Activated T-helper 17 cell treated with anti-CD3 and anti-CD28 coated beads, Interleukin-2, amount 50 U/mL, for 72 hours (primary cell): Measurements from ENCODE around the gene FGF4. TPM values are rescaled to one million over a fixed set of nuclear protein-coding genes. Genes with fewer than 3 reads are reported as not detected.
"Not testable (repeated sequence)": the region's sequence is repeated elsewhere in the genome, so short reads cannot be mapped to it uniquely, and the experiment has no call there.

Experiments
- ATAC-seq: fragments of 150-1000 bp; cut with Tn5 transposase; replicated peaks from 2 replicates; pipeline ENCODE4 v1.10.0; 2021; ENCODE audit warnings: mild to moderate bottlenecking, moderate library complexity
- H3K27ac Mint-ChIP-seq: one replicate; pipeline ENCODE4 v1.8.0; 2022; ENCODE audit warnings: mixed read lengths
- H3K27me3 Mint-ChIP-seq: one replicate; pipeline ENCODE4 v1.8.0; 2022; ENCODE audit warnings: mixed read lengths
- H3K36me3 Mint-ChIP-seq: one replicate; pipeline ENCODE4 v1.8.0; 2022; ENCODE audit warnings: low read depth, mild to moderate bottlenecking, mixed read lengths
- H3K4me1 Mint-ChIP-seq: one replicate; pipeline ENCODE4 v1.8.0; 2022; ENCODE audit warnings: mixed read lengths
- H3K4me3 Mint-ChIP-seq: one replicate; pipeline ENCODE4 v1.8.0; 2022; ENCODE audit warnings: mild to moderate bottlenecking, mixed read lengths
- H3K9me3 Mint-ChIP-seq: one replicate; pipeline ENCODE4 v1.8.0; 2022; ENCODE audit warnings: mixed read lengths
- total RNA-seq, 2 donors: library from RNA; stranded (reverse); gene quantifications; one replicate each; pipeline ENCODE4 v1.2.3, GENCODE V29; 2022

FGF4 gene
- total RNA-seq, 2 donors from 2014 or later = not detected

- Mint-ChIP-seq H3K4me3 (no peak overlapping the region), H3K27ac (no peak overlapping the region), H3K9me3 (no peaks in the 10 kb centered on the region), H3K27me3 (peaks cover 32% of the 10 kb centered on the region), H3K4me1 (no peaks in the 10 kb centered on the region), H3K36me3 (no peaks in the 10 kb centered on the region)
- ATAC-seq = no peak
Measured at GRCh38 chr11:69765498-69765995, 9.6 kb downstream of the FGF4 start.

- H3K36me3 Mint-ChIP-seq, H3K9me3 Mint-ChIP-seq, ATAC-seq, H3K4me3 Mint-ChIP-seq, H3K27ac Mint-ChIP-seq, H3K4me1 Mint-ChIP-seq: not testable (repeated sequence)
- H3K27me3 Mint-ChIP-seq = peaks cover 32% of the 10 kb centered on the region
Measured at GRCh38 chr11:69764918-69765317, 10.2 kb downstream of the FGF4 start.

GRCh38 chr11:69760319-69760718, 14.8 kb downstream of the FGF4 start:
- H3K4me3 Mint-ChIP-seq = no peak overlapping the region
- H3K27ac Mint-ChIP-seq = no peak overlapping the region
- H3K36me3 Mint-ChIP-seq = no peaks in the 10 kb centered on the region
- no peak for ATAC-seq
- no peaks in the 10 kb centered on the region for H3K4me1 Mint-ChIP-seq
- H3K27me3 Mint-ChIP-seq = peaks cover 32% of the 10 kb centered on the region
- H3K9me3 Mint-ChIP-seq = no peaks in the 10 kb centered on the region

DNA sequence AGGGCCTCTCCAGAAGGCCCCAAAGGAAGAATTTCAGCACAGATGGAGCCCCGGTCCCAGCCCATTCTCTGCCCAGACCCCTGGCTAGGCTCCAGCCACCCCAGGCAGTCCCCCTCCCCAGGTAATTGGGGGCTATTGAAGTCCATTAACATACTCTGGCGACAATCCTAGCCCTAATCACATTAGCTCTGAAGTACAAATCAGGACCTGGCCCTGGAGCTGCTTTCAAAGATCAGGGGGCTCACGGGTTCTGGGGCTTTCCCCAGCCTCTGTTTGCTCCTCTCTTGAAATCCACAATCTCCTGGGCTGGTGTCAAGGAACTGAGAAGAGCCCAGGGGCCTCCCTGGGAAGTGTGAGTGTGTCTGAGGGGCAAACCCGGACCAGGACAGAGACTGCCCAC, 22.3 kb downstream of the FGF4 start:
- peaks cover 21% of the 10 kb centered on the region for H3K27me3 Mint-ChIP-seq
- no peak overlapping the region for H3K27ac Mint-ChIP-seq
- no peak for ATAC-seq
- no peaks in the 10 kb centered on the region for H3K36me3 Mint-ChIP-seq
- no peaks in the 10 kb centered on the region for H3K4me1 Mint-ChIP-seq
- no peaks in the 10 kb centered on the region for H3K9me3 Mint-ChIP-seq
- no peak overlapping the region for H3K4me3 Mint-ChIP-seq

GRCh38 chr11:69750875-69751597, 24.1 kb downstream of the FGF4 start:
- Mint-ChIP-seq H3K4me3 (no peak overlapping the region), H3K9me3 (no peaks in the 10 kb centered on the region), H3K4me1 (no peaks in the 10 kb centered on the region), H3K36me3 (no peaks in the 10 kb centered on the region), H3K27ac (no peak overlapping the region), H3K27me3 (peaks cover 17% of the 10 kb centered on the region)
- no peak for ATAC-seq

- Mint-ChIP-seq H3K4me3 (no peak overlapping the region), H3K4me1 (no peaks in the 10 kb centered on the region), H3K36me3 (no peaks in the 10 kb centered on the region), H3K27ac (no peak overlapping the region), H3K9me3 (no peaks in the 10 kb centered on the region), H3K27me3 (peaks cover 19% of the 10 kb centered on the region)
- ATAC-seq = no peak
Measured at GRCh38 chr11:69750108-69750850, 24.9 kb downstream of the FGF4 start.

GRCh38 chr11:69748637-69749036, 26.5 kb downstream of the FGF4 start:
- no peak for ATAC-seq
- Mint-ChIP-seq H3K4me3 (no peak overlapping the region), H3K27me3 (peaks cover 24% of the 10 kb centered on the region), H3K9me3 (no peaks in the 10 kb centered on the region), H3K27ac (no peak overlapping the region), H3K36me3 (no peaks in the 10 kb centered on the region), H3K4me1 (peaks cover 4% of the 10 kb centered on the region)

DNA sequence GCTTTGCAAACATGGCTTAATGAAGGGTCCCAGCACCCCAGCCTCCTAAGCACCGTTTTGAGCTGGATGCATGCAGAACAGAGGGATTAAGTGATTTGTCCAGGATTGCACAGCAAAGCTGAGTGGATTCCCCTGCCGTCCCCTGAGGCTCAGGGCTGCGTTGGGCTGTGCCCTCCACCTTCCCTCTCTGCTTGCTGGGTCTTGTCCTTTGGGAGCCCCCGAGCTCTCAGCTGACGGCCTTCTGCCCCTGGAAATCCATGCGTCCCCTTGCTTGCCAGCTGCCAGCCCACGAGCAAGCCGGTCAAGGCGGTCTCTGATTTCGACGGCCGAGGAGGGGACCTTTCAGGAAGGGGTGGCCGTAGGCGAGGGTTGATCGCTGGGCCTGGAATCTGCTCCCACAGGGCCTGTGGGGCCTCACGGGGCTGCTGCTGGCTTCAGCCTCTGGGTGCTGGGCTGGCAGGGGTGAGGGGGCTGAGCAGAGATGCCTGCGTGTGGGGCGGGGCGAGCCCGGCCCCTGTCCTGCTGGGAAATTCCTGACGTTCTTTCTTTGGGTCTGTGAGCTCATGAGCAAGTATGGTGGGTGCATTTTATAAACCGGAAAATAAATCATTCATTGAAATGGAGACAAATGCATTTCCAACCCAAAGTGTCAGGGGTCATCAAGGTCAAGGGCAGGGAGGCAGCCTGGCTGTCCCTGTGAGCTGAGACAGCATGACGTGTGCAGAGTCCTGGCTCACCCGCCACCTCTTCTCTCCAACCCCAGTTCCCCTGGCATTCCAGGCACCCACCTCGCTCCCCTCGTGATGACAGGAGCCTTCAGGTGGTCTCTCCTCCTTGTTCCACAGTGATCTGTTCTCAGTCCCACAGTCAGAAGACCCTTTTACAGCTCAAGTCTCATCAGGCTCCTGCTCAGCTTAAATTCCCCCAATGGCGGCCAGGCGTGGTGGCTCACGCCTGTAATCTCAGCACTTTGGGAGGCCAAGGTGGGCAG, 28.1 kb downstream of the FGF4 start:
- Mint-ChIP-seq H3K9me3 (no peaks in the 10 kb centered on the region), H3K27me3 (peaks cover 29% of the 10 kb centered on the region), H3K36me3 (no peaks in the 10 kb centered on the region)

GRCh38 chr11:69746140-69746539, 29.0 kb downstream of the FGF4 start:
- Mint-ChIP-seq H3K4me1 (peaks cover 4% of the 10 kb centered on the region), H3K27me3 (peaks cover 29% of the 10 kb centered on the region), H3K4me3 (no peak overlapping the region), H3K9me3 (no peaks in the 10 kb centered on the region), H3K36me3 (no peaks in the 10 kb centered on the region), H3K27ac (no peak overlapping the region)
- no peak for ATAC-seq

More for the DNA sequence above, 28.1 kb downstream of the FGF4 start:
- H3K27ac Mint-ChIP-seq = no peak overlapping the region
- no peak for ATAC-seq
- H3K4me3 Mint-ChIP-seq = no peak overlapping the region
- H3K4me1 Mint-ChIP-seq = peaks cover 4% of the 10 kb centered on the region

GRCh38 chr11:69745201-69745600, 29.9 kb downstream of the FGF4 start:
- no peaks in the 10 kb centered on the region for H3K9me3 Mint-ChIP-seq
- no peak overlapping the region for H3K27ac Mint-ChIP-seq
- H3K4me1 Mint-ChIP-seq = peaks cover 4% of the 10 kb centered on the region
- no peaks in the 10 kb centered on the region for H3K36me3 Mint-ChIP-seq
- no peak overlapping the region for H3K4me3 Mint-ChIP-seq
- ATAC-seq = no peak
- H3K27me3 Mint-ChIP-seq = peaks cover 25% of the 10 kb centered on the region

GRCh38 chr11:69744435-69744834, 30.7 kb downstream of the FGF4 start:
- no peak for ATAC-seq
- Mint-ChIP-seq H3K27ac (no peak overlapping the region), H3K27me3 (peaks cover 25% of the 10 kb centered on the region), H3K4me1 (peaks cover 4% of the 10 kb centered on the region), H3K36me3 (no peaks in the 10 kb centered on the region), H3K4me3 (no peak overlapping the region), H3K9me3 (no peaks in the 10 kb centered on the region)

DNA sequence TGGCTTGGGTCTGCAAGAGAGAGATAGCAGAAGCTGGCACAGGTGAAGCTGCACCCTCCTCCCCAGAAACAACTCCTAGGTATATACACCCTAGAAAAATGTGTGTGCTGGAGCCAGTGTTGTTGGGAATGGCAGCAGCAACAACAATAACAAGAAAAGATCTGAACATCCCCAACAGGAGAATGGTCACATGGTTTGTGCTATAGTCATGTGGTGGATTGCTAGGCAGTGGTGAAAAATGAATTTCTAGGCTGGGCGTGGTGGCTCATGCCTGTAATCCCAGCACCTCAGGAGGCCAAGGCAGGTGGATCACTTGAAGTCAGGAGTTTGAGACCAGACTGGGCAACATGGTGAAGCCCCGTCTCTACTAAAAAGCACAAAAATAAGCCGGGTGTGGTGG, 40.3 kb downstream of the FGF4 start:
- no peaks in the 10 kb centered on the region for H3K4me1 Mint-ChIP-seq
- ATAC-seq = no peak
- H3K27ac Mint-ChIP-seq = no peak overlapping the region
- H3K4me3 Mint-ChIP-seq = no peak overlapping the region
- H3K9me3 Mint-ChIP-seq = peaks cover 5% of the 10 kb centered on the region
- H3K27me3 Mint-ChIP-seq = peaks cover 23% of the 10 kb centered on the region
- no peaks in the 10 kb centered on the region for H3K36me3 Mint-ChIP-seq

DNA sequence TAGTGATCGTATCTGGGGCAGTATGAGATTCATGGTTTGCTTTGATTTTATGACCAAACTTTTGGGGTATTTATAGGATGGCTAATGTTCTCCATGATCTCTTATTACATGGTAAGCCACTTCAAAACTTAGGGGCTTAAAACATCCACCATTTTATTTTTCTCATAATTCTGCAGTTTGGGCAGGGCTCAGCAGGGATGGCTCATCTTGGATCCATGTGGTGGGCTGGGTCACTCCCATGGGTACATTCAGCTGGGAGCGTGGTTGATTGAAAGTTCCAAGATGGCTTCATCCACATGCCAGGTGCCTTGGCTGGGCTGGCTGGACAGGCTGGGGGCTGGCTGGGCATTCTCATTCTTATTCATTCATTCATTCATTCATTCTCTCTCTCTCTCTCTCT, 40.8 kb downstream of the FGF4 start:
- H3K27me3 Mint-ChIP-seq = peaks cover 28% of the 10 kb centered on the region
- no peaks in the 10 kb centered on the region for H3K4me1 Mint-ChIP-seq
- peaks cover 5% of the 10 kb centered on the region for H3K9me3 Mint-ChIP-seq
- no peak for ATAC-seq
- no peak overlapping the region for H3K4me3 Mint-ChIP-seq
- no peaks in the 10 kb centered on the region for H3K36me3 Mint-ChIP-seq
- no peak overlapping the region for H3K27ac Mint-ChIP-seq

DNA sequence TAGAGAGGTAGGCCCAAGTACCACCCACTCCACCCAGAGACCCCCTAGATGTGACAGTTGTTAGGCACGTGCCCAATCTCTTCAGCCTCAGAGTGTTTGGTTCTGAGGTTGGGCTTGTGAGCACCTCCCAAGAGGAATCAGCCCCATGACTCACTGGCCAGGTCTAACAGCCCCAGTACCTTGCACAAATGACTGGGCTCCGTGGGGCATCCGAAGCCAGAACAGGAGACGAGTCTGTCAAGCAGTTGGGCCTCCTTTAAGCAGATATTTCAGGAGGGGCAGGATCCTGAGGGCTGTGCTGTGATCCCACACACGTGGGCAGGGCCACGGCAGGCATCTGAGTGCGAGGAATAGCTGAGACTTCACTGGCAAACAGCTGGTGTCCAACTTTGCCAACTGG, 42.2 kb downstream of the FGF4 start:
- H3K27ac Mint-ChIP-seq = no peak overlapping the region
- no peaks in the 10 kb centered on the region for H3K4me1 Mint-ChIP-seq
- peaks cover 5% of the 10 kb centered on the region for H3K9me3 Mint-ChIP-seq
- no peak overlapping the region for H3K4me3 Mint-ChIP-seq
- peaks cover 33% of the 10 kb centered on the region for H3K27me3 Mint-ChIP-seq
- H3K36me3 Mint-ChIP-seq = no peaks in the 10 kb centered on the region
- ATAC-seq = no peak
